GM19395 (cell line): ENCODE measurements around the gene LIMS4.
A peak's percentile ranks its signal among the peaks of the same experiment; 100 is the strongest.
"Not testable (repeated sequence)": the region's sequence is repeated elsewhere in the genome, so short reads cannot be mapped to it uniquely, and the experiment has no call there.

Source experiments
- ATAC-seq: cut with Tn5 transposase; IDR thresholded peaks from one replicate; pipeline ENCODE4 v1.9.1; 2021; ENCODE audit warnings: mild to moderate bottlenecking, moderate library complexity; ENCODE audit not compliant: unreplicated experiment

The LIMS4 gene

GRCh38 chr2:110450951-110451350 is 21.7 kb downstream of the LIMS4 start:
- not testable (repeated sequence) for ATAC-seq

GRCh38 chr2:110449127-110449947 is 23.3 kb downstream of the LIMS4 start:
- ATAC-seq, result not testable (repeated sequence)

DNA sequence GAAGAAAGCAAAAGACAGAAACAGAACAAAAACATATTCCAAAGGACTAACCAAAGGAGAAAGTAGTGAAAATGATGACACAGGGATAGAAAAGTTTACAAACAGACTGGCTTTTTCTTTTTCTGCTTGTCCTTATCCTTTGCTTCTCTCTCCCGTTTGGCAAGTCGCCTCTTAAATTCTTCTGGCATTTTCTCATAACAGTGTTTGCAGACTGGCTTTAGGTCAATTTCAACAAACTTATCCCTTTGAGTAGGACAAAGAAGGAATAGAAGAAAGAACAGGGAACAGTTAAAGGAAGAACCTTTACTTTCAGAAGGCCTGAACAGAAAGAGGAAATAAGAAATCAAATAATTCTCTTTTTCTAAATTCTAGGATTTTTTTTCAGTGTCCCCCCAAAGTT is 26.0 kb downstream of the LIMS4 start:
- not testable (repeated sequence) for ATAC-seq

GRCh38 chr2:110443305-110444005 is 29.2 kb downstream of the LIMS4 start:
- not testable (repeated sequence) for ATAC-seq

DNA sequence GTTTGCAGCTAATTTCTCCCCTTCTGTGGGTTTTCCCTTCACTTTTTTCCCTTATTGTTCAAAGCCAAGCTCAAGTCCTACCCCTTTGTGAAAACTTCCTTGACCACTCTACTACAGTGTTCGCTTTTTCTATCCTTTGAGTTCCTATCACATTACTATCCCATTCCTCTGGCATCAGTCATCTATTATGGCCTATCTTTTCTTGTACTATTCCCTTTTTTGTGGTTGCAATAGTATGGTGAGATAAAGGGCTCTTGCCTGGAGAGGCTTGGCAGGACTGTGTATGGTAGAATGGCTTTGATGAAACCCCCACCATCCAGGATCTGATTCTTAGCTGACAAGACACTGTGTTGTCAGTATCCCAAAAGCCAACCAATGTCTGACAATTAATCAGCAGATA is 30.7 kb downstream of the LIMS4 start:
- ATAC-seq, result not testable (repeated sequence)

GRCh38 chr2:110434565-110434964 is 38.1 kb downstream of the LIMS4 start:
- not testable (repeated sequence) for ATAC-seq

DNA sequence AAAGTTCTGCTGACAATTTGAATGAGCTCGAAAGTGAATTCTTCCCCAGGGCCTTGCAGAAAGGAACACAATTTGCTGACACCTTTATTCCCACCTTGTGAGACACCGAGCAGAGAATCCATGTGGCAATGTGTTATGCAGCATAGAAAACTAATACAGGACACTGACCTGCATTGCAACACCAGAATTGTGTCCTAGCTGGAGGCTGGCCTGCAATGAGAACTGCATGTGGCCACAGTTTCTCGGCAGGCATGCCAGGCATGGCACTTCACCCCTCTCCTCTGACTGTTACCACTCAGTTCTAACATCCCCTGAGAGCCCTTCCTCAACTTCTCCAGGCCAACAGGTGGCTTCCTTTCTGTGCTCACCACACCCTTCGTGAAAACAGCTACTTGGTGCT is 46.9 kb downstream of the LIMS4 start:
- not testable (repeated sequence) for ATAC-seq

DNA sequence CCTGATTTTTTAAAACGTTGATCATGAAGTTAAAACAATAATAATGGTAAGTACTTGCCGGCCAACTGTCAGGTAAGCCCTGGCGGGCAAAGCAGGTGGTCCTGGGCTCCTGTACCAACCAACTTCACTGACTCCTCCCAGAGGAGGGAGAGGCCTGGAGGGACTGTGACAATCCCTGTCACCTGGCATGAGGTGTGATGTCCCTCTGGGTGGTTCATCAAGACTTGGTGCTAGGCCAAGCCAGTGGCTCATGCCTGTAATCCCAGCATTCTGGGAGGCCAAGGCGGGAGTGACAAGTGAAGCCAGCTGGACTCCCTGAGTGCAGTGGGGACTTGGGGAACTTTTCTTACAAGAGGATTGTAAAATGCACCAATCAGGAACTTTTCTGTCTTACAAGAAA is 48.2 kb downstream of the LIMS4 start:
- ATAC-seq, result not testable (repeated sequence)

DNA sequence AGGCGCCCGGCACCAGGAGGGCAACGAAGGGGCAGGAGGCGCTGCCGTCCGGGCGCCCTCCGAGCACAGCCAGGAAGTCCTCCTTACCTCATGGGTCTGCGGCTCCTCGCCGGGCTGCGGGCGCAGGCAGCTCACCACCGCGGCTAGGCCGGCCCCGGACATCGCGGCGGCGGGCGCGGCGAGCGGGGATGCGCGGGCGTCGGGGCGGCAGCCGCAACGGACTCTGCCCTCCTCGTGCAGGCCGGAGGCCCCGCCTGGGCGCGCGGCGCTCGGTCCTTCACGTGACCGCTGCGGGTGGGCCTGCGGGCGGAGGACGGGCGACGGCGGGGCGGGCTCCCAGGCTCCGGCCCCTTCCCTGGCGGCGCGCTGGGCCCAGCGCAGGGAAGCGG is 49.0 kb downstream of the LIMS4 start:
- ATAC-seq, result not testable (repeated sequence)

DNA sequence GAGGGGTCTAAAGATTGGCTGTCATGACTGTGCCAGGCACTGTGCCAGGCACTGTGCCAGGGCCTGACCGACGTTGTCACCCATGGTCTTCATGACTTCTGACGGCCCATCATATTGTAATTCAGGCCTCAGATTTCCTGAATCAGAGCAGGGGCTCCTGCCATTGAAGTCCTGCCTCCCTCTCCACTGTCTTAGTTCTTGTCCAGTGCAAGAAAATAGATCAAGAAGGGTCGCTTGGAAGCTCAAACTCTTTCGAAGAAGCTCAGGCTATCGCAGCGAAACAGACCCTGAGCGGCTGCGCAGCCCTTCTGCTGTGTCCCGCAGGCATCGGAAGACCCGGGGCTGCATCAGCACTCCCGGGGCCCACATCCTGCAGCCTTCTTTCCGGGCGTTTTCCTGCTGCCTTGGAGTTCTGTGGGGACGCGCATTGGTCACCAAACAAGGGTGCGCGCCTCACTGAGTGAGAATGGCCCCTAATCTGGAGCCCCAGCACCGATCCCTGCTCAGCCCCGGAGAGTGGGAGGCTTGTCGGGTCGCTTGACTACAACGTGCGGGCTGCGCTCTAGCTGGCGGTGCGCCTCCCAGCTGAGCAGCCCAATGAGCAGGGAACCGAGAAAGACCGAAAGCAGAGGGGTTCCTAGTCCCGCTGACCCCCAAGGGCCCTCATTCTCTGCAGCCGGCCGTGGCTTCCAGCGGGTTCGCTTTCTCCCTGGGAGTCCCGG is 49.6 kb downstream of the LIMS4 start:
- not testable (repeated sequence) for ATAC-seq

GRCh38 chr2:110420641-110421354 is 51.8 kb downstream of the LIMS4 start:
- not testable (repeated sequence) for ATAC-seq

DNA sequence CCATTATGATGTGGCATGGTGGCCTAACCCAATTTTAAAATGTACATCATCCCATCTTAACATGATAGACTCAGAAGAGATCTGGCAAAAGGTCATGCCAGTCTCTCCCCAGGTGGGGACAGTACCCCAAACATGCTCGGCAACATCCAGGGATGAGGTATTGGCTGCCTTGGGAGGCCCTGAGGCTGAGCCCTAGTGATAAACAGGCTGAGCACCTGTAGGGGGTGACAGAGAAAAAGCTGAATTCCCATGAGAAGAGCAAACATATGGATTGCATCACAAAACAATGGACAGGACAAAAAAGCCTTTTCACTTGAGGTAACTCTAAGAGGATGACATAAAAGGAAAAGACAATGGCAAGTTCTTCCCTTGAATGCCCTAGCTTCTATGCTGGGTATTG is 65.5 kb downstream of the LIMS4 start:
- not testable (repeated sequence) for ATAC-seq

GRCh38 chr2:110404988-110405387 is 67.6 kb downstream of the LIMS4 start:
- ATAC-seq, result not testable (repeated sequence)

- not testable (repeated sequence) for ATAC-seq
Measured at GRCh38 chr2:110404246-110404645, 68.4 kb downstream of the LIMS4 start.

DNA sequence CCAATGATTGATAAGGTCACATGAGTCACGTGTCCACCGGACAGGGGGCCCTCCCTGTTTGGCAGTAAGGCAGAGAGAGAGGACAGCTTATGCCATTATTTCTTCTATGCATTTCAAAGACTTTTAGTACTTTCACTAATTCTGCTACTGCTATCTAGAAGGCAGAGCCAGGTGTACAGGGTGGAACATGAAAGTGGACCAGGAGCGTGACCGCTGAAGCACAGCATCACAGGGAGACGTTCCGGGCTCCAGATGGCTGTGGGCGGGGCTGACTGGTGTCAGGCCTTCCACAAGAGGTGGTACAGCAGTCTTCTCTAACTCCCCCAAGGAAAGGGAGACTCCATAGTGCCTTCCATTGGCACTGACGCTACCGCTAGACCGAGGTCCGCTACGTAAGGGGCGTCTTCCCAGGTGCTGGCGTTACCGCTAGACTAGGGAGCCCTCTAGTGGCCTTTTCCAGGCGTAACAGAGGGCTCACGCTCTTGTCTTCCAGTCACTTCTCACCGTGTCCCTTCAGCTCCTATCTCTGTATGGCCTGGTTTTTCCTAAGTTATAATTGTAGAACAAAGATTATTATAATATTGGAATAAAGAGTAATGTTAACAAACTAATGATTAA is 71.5 kb downstream of the LIMS4 start:
- peak; percentile 72 for ATAC-seq

GRCh38 chr2:110399378-110399777 is 73.2 kb downstream of the LIMS4 start:
- ATAC-seq, result not testable (repeated sequence)

- not testable (repeated sequence) for ATAC-seq
Measured at GRCh38 chr2:110395990-110396389, 76.6 kb downstream of the LIMS4 start.
